HT1080 (cell line): ENCODE measurements around the gene PFN3. TPM values are rescaled to one million over a fixed set of nuclear protein-coding genes. Genes with fewer than 3 reads are reported as not detected.

ENCODE experiments used
- DNase-seq: peaks from one replicate; pipeline ENCODE4 v3.0.0-alpha.2; 2015; ENCODE audit warnings: low read depth
- polyA plus RNA-seq, 2 experiments: library from polyadenylated mRNA; depleted of rRNA; stranded (reverse); fragments of >200 nt; gene quantifications; 2 replicates each; pipeline ENCODE4 v1.2.3, GENCODE V29; 2015
- total RNA-seq: library from RNA; depleted of rRNA; stranded (reverse); fragments of >200 nt; shearing (Covaris generic); gene quantifications from 2 replicates; pipeline ENCODE4 v1.2.3, GENCODE V29; 2014; rRNA removed

The PFN3 gene, protein sequence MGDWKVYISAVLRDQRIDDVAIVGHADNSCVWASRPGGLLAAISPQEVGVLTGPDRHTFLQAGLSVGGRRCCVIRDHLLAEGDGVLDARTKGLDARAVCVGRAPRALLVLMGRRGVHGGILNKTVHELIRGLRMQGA
- not detected in 2 replicates for total RNA-seq
- polyA plus RNA-seq (2015; cell fraction: cytosol; rRNA removed), result not detected in 2 replicates
- polyA plus RNA-seq (2015; cell fraction: nucleus; rRNA removed), result not detected in 2 replicates

GRCh38 chr5:177399997-177400868 lies at the start of gene PFN3:
Gene PFN3 (minus strand): TSS chr5:177400661. CDS start chr5:177400576, 85 bp downstream.
- DNase-seq, result no peak

GRCh38 chr5:177449140-177450061 lies 48.9 kb upstream of the PFN3 start:
- DNase-seq, result no peak

DNA sequence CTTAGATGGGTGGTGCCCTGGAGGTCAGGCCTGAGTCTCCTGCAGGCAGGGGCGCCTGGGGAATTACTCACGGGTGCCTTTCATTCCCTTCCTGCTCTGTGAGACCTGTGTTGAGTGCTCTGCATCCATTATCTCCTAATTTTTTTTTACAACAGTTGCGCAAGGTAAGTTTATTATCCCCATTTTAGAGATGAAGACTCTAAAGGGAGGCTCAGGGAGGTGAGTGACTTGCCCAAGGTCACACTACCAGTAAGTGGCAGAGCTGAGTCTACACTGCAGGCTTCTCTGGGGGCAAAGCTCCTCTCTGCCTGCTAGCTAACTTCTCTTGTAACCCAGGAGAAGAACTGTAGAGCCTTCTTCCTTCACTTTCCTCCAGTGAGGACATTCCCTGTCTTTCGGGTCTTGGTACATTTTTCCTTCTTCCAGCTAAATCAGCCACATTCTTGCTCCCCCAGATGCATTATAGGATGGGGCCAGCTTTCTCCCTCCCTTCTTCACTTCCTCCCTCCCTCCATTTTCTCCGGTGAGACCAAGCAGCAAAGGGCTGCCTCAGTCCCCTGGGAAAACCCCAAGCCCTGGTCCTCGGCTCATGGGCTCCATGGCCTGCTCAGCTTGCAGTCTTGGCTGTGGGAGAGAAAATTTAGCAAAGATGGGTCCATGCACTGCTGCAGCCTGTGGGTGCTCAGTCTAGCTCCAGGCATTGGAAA lies 47.9 kb upstream of the PFN3 start:
- no peak for DNase-seq

DNA sequence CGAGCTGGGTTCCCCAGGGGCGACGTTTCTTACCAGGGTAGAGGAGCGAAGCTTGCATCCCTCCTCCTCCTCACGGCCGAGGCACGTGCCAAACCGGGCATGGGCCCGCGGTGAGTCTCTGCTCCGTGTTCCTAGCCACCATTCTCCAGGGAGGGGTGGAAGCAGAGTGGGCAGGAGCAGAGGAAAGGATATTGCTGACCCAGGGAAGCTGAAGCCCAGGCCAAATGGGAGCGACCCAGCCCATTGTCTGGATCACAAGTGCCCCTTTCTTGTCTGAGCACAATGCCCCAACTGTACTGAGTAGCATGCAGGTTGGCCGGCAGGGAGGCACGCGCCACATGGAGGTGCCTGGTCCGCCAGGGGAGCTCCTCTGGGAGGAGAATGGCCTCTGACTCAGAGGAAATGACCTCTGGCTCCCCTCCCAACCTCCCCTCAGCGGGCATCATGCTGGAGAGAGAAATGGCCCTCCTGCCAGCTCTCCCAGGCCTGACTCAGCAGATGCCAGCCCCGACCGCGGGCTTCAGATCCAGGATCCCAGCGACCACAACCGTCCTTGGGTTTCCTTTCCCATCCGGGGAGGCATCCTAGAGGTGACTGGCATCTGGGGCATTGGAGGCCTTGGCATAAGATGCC lies 47.3 kb upstream of the PFN3 start:
- peak; percentile 99 for DNase-seq

GRCh38 chr5:177447066-177447610 lies 46.7 kb upstream of the PFN3 start:
- peak; percentile 61 for DNase-seq

GRCh38 chr5:177446200-177447065 lies 46.0 kb upstream of the PFN3 start, which contains the start of gene PRR7:
Gene PRR7 (plus strand): TSS chr5:177446814. CDS start chr5:177455068, 8,254 bp downstream.
- DNase-seq, result peak; percentile 56

GRCh38 chr5:177445917-177446199 lies 45.4 kb upstream of the PFN3 start:
- no peak for DNase-seq

DNA sequence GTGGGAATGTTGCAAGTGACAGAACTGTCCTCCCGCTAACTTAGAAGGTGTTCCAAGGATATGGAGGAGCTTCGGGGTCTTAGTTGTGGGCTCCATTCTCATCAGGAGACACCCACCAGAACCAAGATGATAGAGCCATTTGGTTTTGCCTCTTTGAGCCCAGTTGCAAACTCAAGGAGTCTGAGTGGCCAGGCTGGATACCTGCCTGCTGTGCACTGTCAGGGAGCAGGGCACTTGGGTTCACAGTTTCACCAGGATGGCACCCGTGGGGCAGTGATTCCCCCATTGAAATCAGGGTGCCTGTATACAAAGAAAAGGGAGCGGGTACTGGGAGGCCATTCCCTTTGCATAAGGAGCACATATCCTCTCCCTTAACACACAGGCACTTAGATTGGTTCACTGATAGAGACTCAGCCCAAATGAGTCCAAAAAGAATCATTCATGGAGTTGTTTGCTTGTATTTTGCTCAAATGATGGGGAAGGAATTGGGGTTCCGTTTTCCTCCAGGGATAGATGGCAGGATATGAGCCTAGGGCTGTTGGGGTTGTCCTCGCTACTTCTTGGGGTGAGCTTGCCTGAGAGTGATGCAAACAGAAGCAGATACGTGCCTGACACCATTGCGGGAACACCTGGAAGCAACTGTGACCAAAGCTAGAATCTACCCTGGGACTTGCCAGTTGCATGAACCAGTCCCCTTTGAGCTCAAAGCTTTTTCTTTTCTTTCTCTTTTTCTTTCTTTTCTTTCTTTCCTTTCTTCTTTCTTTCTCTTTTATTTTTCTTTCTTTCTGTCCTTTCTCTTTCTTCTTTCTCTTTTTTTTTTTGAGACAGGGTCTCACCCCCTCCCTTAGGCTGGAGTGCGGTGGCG lies 44.8 kb upstream of the PFN3 start:
- no peak for DNase-seq

DNA sequence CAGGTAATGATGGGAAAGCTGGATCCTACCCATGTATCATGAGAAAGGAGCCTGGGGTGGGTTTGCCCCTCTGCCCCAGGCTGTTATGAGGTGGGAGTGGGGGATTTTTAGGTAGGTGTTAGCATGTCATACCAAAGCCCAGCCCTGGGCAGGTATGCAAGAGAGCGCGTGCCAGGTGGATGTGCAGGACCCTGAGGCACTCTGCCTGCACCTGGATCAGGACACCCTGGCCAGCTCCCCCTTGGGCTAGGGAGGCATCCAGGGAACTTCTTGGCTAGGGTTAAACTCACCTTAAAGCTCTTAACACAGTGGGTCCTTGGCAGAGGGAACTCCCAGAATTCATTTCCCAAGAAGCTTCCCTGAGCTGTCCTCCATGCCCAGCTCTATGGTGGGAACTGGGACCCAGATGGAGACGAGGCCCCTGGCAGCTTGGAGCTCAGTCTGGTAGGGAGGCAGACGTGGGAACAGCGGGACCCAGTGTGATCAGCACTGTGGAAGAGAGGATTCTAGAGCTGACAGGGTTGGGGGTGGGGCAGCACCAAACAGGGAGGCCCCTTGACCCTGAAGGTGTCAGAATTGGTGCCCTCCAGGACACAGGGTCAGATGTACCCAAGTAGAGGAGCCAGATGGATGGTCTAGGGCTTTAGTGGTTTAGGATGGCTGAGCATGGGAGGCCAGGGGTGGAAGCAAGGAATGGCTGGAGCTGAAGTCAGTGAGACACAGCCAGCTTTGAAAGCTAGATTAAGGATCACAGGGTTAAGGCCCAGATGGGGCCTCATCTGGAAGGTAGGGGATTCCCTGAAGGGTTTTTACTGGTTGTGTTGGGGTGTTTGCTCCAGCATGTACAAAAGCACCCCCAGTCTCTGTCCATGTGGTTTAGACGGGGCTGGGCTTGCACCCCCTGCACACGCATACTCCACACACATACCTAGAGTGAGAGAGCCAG lies 43.9 kb upstream of the PFN3 start:
- DNase-seq, result no peak

DNA sequence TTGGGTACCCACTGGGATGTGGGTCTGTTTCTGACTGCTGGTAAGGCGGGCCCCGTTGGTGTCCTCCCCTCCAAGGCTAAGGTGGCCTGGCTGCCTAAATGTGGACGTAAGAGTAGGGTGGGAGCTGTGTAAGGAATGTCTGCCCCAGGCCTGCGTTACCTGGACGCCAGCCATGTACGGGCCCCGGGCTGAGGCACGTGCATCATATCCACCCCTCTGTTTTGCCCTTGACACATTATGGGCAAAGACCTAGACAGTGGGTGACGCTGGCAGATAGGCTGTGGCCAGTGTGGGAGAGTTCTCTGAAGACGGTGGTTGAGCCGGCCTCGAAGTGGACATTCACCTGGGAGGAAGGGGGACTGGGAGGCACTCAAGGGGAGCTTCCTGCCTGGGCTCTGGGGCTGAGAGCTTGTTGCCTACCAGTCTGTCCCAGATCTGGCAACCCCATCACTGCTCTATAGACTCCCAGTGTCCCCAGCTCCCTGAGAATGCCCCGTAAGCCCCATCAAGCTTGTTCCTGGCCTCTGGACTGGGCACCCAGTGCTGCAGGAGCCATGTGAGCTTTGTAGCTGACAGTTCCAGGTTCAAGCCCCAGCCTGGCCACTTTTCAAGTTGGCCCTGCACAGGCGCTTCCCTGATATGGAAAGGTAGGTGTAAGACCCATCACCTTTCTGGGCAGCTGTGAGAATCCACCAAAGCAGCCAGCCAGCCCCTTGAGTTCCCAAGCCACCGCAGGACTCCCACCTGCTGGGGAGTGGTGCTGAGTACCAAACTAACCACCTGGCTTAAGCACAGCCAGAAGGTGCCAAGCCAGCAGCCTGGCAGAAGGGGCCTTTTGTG lies 42.9 kb upstream of the PFN3 start:
- DNase-seq, result no peak

DNA sequence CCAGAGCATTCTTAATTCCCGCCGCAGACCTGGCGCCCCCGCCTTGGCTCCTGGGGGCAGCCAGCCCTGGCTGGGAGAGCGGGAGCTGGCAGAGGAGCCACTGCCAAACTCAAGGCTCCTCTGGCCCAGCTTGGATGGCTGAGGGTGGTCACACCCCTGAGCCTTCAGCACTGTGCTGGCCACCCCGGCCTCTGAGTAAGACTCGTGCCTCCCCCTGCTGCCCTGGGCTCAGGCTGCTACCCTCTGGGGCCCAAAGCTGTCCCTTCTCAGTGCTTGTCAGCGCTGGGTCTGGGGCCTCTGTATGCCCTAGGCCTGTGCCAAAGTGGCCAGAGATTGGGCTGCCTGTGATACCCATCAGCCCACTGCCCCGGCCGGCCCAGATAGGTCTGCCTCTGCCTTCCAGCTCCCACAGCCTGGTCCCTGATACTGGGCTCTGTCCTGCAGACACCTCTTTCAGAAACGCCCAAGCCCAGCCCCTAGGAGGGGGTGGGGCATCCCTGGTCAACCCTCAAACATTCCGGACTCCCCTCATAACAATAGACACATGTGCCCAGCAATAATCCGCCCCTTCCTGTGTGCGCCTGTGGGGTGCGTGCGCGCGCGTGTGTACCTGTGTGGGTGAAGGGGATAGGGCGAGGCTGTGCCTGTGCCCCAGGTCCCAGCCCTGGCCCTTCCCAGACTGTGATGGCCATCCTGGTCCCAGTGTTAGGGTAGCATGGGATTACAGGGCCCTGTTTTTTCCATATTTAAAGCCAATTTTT lies 41.8 kb upstream of the PFN3 start:
- DNase-seq, result no peak

DNA sequence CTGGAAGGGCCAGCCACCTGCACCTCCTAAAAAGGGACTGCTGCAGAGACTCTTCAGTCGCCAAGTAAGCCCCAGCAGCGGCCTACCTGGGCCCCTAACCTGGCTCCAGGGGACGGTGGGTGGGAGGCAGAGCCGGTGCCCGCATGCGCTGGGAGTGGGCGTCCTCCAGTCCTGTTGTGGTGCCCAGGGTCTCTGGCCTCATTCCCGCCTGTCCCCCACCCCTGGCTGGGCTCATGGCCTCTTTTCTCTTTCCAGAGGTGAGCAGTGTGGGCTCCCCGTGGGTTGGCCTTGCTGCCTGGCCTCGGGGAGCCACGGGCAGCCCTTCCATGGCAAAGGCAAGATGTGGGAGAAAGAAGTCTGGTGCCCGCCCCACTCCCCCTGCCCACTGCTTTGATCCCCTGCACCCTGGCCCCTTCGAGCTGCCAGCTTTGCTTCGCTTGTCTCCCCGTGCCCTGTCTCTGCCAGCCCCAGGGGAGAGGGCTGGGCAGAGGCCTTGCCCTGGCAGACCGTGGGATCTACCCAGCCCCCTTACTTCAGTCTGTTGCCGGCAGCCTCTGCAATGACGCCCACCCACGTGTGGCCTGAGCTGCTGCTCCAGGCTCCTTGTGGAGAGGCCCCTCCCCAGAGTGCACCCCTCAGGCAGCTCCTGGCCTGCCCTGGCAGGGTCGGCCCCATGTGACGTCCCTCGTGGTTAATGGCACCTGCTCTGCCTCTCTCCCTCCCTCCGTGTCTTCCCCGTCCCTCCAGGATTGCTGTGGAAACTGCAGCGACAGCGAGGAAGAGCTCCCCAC lies 40.7 kb upstream of the PFN3 start:
- DNase-seq, result no peak

GRCh38 chr5:177440211-177440989 lies 39.9 kb upstream of the PFN3 start:
- DNase-seq, result no peak

DNA sequence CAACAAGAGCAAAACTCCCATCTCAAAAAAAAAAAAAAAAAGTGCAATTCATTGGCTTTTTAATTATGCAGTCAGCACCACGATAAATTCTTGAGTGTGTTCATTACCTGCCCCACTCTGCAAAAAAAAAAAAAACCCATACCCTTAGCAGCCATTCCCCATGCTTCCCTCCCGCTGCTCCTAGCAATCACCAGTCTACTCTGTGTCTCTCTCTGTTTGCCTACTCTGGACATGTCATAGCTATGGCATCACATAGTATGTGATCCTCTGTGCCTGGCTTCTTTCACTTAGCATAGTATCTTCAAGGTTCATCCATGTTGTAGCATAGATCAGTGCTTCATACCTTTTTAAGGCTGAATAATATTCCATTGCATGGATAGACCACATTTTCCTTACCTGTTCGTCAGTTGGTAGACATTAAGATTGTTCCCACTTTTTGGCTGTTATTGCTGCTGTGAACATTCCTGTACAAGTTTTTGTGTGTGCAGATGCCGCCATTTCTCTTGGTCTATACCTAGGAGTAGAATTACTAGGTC lies 39.1 kb upstream of the PFN3 start:
- no peak for DNase-seq
